HG02973 (cell line): Measurements from ENCODE around the gene TUB.
A peak's percentile ranks its signal among the peaks of the same experiment; 100 is the strongest.

Source experiments
- ATAC-seq: cut with Tn5 transposase; IDR thresholded peaks from one replicate; pipeline ENCODE4 v1.9.1; 2021; ENCODE audit warnings: moderate library complexity; ENCODE audit not compliant: unreplicated experiment

The TUB gene, protein sequence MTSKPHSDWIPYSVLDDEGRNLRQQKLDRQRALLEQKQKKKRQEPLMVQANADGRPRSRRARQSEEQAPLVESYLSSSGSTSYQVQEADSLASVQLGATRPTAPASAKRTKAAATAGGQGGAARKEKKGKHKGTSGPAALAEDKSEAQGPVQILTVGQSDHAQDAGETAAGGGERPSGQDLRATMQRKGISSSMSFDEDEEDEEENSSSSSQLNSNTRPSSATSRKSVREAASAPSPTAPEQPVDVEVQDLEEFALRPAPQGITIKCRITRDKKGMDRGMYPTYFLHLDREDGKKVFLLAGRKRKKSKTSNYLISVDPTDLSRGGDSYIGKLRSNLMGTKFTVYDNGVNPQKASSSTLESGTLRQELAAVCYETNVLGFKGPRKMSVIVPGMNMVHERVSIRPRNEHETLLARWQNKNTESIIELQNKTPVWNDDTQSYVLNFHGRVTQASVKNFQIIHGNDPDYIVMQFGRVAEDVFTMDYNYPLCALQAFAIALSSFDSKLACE

DNA sequence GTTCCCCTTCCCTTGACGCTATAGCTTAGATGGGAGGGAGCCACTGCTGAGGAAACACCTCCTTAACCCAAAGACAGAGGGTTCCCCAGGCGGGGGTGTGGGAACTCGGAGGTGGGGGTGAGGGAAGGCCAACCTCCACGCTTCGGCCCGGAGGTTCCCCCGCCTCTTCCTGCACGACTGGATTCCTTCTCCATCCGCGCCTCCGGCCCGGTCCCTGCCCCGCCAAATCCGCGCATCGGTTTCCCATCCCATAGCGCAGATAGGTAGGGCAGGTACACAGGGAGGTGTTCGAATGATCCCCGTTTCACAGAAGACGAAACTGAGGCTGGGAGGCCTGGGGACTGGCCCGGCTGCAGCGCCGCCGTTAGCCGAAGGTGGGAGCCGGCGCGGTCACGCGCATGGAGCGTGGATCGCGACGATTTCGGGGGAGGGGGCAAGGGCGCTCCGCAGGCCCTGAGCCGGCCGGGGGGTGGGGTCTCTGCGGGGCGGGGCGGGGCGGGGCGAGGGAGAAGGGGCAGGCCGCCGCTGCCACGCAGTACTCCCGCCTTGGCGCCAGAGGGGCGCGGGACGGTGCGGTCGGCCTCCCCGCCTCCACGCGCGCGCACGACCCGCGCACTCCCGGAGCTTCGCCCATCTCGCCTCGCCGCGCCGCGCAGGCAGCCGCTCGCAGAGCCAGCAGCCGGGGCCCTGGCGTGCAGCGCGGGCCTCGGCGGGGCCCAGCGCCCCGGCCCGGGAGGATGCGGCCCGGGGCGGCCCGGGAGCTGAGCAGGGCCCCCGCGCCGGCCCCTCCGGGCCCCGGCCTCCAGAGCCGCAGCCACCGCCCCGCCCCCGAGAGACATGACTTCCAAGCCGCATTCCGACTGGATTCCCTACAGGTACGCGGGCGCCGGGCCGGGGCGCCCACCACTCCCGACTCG lies at the start of gene TUB:
TUB (plus strand) TSS at position 538 of the 917 bp plus-strand sequence; CDS start at position 838, 300 bp downstream.
- no peak for ATAC-seq

DNA sequence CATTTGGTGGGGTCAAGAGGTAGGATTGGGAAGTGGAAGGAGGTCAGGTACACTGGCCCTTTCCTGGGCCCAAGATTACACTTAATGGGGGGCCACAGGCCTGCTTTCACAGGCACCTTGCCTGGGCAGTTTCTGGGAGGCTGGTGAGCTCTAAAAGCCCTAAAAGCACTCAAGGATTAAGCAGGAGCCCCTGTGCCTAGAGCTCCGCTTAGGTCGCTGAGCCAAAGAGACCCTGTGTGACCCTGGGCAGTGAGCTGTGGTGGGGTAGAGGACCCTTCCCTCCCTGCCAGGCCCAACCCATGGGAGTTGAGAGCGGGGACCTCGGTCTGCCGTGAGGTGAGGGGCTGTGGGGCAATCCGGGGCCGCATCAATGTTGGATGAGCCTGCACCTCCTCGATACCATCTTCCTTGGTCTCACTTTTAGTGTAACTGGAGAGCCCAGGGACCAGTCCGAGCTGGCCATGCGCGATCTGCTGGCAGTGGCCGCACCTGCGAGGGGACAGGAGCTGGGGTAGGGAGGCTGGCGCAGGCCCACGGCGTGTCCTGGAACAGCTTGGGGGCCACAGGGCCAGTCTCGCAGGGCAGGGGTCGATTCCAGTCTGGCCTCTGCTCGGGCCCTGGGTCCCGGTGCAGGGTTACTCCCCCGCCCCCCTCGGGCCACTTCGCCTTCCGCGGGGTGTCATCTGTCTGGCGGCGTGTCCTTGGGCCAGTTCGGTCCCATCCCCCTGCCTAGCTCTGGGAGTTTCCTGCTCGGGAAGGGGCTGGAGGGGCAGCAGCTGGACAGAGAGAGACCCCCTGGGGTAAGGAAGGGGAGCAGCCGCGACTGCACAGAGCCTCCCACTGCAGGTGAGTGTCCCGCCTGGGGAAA lies 49.5 kb upstream of the TUB start:
- no peak for ATAC-seq

- ATAC-seq: no peak
These were observed 48.9 kb upstream of the TUB start for GRCh38 chr11:8032122-8032521.

DNA sequence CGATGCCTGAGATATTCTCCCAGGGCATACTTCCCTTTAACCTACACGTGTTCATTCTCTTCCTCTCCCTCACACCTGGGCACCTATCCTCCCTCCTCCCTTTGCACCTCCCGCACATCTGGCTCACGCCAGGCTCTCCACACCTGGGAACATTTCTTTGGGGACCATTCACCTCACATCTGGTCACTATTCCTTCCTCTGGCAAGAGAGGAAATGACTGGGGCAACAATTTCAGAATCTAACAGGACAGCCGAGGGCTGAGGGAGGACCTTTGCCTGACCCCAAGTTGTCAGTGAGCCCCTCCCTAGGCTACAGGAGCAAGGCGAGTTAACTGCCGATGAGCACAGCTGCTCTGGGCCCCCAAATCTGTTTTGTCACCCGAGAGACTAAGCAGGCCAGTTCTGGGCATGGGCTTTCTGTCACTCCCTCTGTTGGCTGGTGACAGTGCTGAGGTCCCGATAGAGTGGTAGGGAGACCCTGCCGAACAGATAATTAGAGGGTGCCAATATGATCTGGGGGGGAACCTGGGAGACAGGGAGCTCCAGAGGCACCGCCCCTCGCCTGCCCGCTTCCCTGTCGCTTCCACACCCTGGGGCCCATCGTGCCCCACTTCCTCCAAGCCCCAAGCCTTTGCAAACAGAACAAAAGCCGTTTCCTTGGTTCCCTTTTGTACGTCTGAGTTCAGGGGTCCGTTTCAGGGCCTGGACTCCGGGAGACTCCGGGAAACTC lies 48.3 kb upstream of the TUB start:
- no peak for ATAC-seq

- ATAC-seq: peak; percentile 61
These were observed 47.5 kb upstream of the TUB start for GRCh38 chr11:8033305-8034105.

- ATAC-seq: no peak
These were observed 46.9 kb upstream of the TUB start for GRCh38 chr11:8034106-8034585.

GRCh38 chr11:8034604-8035190 lies 46.3 kb upstream of the TUB start:
- no peak for ATAC-seq

DNA sequence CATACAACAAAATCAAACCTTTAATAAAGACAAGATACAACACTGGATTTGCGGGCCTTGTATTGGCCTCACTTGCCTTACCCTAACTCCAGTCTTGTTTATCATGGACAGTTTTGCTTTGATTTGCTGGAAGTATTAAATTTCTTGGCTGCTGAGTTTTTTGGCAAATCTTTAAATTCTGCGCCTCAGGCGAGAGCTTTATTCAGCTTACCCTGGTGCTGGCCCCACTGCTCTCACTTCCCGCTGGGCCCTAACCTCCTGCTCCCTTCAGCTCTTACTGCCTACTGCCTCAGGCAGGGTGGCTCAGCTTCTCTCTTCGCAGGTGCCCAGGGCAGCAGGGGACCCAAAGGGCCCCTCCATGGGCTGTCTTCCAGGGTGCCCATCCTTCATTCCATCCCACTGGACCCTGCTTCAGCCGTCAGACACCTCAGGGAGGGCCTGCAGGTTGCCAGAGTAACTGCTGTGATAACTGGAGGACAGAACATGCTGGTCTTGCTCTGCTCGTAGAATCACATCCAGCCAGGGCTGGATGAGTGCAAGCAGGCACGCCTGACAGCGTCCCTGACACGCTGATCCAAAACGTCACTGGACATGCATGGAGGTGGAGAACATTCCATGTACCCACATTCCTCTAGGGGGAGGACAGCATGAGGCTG lies 45.7 kb upstream of the TUB start:
- no peak for ATAC-seq

GRCh38 chr11:8036002-8036802 lies 44.8 kb upstream of the TUB start:
- no peak for ATAC-seq

DNA sequence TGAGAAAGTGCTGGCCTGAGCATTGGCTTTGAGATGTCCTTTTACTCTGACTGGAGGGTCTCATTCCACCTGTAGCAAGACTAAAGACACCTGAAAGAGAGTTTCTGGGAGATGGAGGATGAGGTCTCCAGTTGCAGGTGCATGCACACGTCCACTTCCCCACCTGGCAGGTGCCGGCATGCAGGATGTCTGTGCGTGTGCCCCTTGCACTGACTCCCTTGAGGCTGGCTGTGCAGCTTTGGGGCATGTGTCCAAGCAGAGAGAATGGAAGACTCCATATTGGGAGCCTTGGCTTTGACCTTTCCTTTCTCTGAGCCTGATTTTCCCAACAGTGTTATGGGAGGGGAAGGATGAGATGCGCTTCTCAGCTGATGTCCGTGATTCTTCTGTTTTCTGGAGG lies 44.0 kb upstream of the TUB start:
- no peak for ATAC-seq

DNA sequence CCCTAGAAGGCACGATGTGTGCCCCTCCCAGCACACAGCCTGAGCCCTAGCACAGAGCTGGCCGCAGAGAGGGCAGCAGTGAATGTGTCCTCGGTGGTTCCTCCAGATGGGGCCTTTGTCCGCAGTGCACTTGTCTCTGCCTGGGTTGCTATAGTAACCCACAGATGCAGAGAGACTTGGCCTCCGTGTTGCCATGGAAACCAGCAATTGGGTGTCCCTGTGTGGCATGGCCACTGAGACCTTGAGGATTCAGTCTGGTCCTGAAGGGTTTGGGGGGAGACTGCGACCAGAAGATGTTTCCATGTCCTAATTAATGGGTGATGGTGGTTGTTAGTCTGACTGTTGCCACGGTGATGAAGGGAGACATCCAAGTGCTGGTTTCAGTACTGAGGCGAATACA lies 42.6 kb upstream of the TUB start:
- ATAC-seq: no peak

GRCh38 chr11:8038811-8039529 lies 42.0 kb upstream of the TUB start:
- ATAC-seq: no peak

GRCh38 chr11:8039530-8040260 lies 41.3 kb upstream of the TUB start:
- ATAC-seq: no peak

DNA sequence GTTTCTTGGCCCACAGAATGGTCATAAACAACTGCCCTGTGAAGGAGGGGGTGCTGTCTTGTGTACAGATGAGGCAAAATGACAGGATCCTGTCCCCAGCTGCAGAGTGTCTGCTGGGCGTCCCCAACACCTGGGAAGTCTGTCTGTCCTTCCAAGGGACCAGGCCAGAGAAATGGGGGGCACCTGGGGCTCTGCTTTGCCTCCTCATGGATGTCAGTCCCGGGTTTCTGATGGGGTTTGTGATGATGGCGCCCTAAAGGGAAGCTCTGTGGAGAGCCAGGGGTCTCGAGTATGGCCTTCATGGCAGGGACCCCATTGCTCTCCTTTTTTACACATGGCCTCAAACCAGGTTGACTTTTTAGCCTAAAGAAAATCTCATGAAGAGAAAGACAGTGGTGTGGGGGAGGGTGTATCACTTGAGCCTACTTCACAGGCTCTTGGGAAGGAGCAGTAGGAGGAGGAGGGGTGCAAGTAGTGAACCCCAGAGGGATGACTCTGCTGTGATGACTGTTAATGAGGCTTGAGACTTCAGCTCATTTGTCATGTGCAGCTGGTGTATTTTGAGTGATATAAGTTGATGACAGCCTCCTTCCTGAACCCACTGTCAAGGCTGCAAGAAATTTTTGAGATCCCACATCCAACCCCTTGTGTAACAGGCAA lies 40.6 kb upstream of the TUB start:
- ATAC-seq: no peak

- no peak for ATAC-seq
These were observed 40.1 kb upstream of the TUB start for GRCh38 chr11:8040921-8041285.

DNA sequence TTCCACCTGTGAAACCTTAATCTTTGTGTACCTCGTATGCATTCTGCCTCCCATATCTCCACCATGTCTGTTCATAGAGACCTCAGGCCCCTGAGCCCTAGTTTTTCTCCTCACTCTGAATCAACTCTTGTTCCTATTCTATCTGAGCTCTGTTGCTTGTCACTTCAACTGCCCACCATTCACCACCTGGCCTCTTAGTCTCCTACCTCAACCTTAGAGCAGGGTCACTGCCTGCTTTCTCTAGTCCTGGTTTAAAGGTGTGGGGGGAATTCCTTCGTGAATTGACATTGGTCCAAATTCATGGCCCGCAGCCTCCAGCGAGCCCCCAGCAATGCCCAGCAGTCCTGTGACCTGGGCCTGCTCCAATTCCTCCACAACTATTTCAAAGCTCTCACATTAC lies 39.4 kb upstream of the TUB start:
- ATAC-seq: no peak
